Natural killer cell (primary cell): ENCODE results near the gene SEMA3C. TPM values are rescaled to one million over a fixed set of nuclear protein-coding genes. Genes with fewer than 3 reads are reported as not detected.

ENCODE experiments used
- ATAC-seq, 3 donors: fragments of 150-1000 bp in 2 of 3; fragments of 200-7000 bp in 1 of 3; cut with Tn5 transposase; 1 replicate in 1 of 3; 2 replicates in 2 of 3; pipeline ENCODE4 v1.10.0; 2021; ENCODE audit warnings: mild to moderate bottlenecking in 2 of 3, moderate library complexity in 2 of 3
- DNase-seq, 2 donors: peaks; one replicate each; pipeline versions ENCODE4 v3.0.0 to v3.0.0-alpha.2; 2013 to 2021; ENCODE audit warnings: mixed read lengths in 1 of 2
- H3K27ac ChIP-seq: one replicate; pipeline ENCODE4 v1.5.1; 2013; ENCODE audit warnings: mild to moderate bottlenecking, low read length
- H3K27me3 ChIP-seq: one replicate; pipeline ENCODE4 v1.6.1; 2013; ENCODE audit warnings: low read length; ENCODE audit not compliant: control insufficient read depth, insufficient read depth
- H3K36me3 ChIP-seq: one replicate; pipeline ENCODE4 v1.6.1; 2013; ENCODE audit warnings: low read length; ENCODE audit not compliant: control insufficient read depth, insufficient read depth
- H3K4me1 ChIP-seq: one replicate; pipeline ENCODE4 v1.6.1; 2013; ENCODE audit warnings: low read length; ENCODE audit not compliant: control insufficient read depth, insufficient read depth
- H3K4me3 ChIP-seq: one replicate; pipeline ENCODE4 v1.5.1; 2013; ENCODE audit warnings: low read length
- H3K9me3 ChIP-seq: one replicate; pipeline ENCODE4 v1.6.1; 2013; ENCODE audit warnings: low read length; ENCODE audit not compliant: control insufficient read depth, insufficient read depth
- H3K27ac Mint-ChIP-seq, 2 donors: one replicate each; pipeline ENCODE4 v1.8.0; 2022; ENCODE audit warnings: mild to moderate bottlenecking in 2 of 2, mixed read lengths in 2 of 2, moderate library complexity in 1 of 2
- H3K27me3 Mint-ChIP-seq, 2 donors: one replicate each; pipeline ENCODE4 v1.8.0; 2022; ENCODE audit warnings: low read depth in 2 of 2, mixed read lengths in 2 of 2
- H3K36me3 Mint-ChIP-seq: one replicate; pipeline ENCODE4 v1.8.0; 2022; ENCODE audit warnings: mixed read lengths
- H3K4me1 Mint-ChIP-seq, 2 donors: one replicate each; pipeline ENCODE4 v1.8.0; 2022; ENCODE audit warnings: mixed read lengths in 2 of 2
- H3K4me3 Mint-ChIP-seq: one replicate; pipeline ENCODE4 v1.8.0; 2022; ENCODE audit warnings: mild to moderate bottlenecking, moderate library complexity, mixed read lengths
- H3K9me3 Mint-ChIP-seq, 2 donors: one replicate each; pipeline ENCODE4 v1.8.0; 2022; ENCODE audit warnings: mixed read lengths in 2 of 2
- CTCF ChIP-seq: fragments of 200-600 bp; IDR thresholded peaks from one replicate; pipeline ENCODE4 v1.8.0; 2022; ENCODE audit warnings: antibody characterized with exemption
- WGBS: methylation state at CpG from one replicate; pipeline ENCODE4 v1.1.7; 2013; ENCODE audit warnings: missing lambda C conversion rate; ENCODE audit not compliant: insufficient coverage; 5-methylcytosine and 5-hydroxymethylcytosine counted together
- intact Hi-C: fragments of 100-400 bp; cut with micrococcal nuclease; formaldehyde crosslinking; loops from one replicate; pipeline ENCODE4 v1.14.2; 2022
- total RNA-seq, 4 donors: library from RNA; stranded (reverse); fragments of 120-200 nt in 1 of 4; gene quantifications; one replicate each; pipeline versions ENCODE4 v1.2.3 to v1.2.4, GENCODE V29; 2013 to 2022

SEMA3C gene
- total RNA-seq, 3 donors from 2014 or later (not counting 1 experiment from before 2014, with no cell fraction given), result 0.41 to 12.2 (median 0.94) TPM

- peaks cover 3% of the 10 kb centered on the region for H3K27me3 ChIP-seq
- no peak for TF ChIP-seq CTCF
- Mint-ChIP-seq H3K4me1 (no peaks in the 10 kb centered on the region), H3K27me3 (peaks cover 0 to 32% of the 10 kb centered on the region in 2 donors), H3K9me3 (no peaks in the 10 kb centered on the region), H3K4me3 (no peak overlapping the region), H3K27ac (no peak overlapping the region), H3K36me3 (no peaks in the 10 kb centered on the region)
- ATAC-seq (no peak), DNase-seq (no peak)
- no peaks in the 10 kb centered on the region for H3K36me3 ChIP-seq
- no peaks in the 10 kb centered on the region for H3K9me3 ChIP-seq
- no peak overlapping the region for H3K27ac ChIP-seq
- intact Hi-C loops, result no loop called here
- no peak overlapping the region for H3K4me3 ChIP-seq
- WGBS, result no CpG with 5 or more reads among the region's 2 CpGs
- peaks cover 7% of the 10 kb centered on the region for H3K4me1 ChIP-seq
Measured at GRCh38 chr7:80924090-80924489, 5.2 kb upstream of the SEMA3C start.

- H3K27ac ChIP-seq, result no peak overlapping the region
- H3K36me3 Mint-ChIP-seq, result no peaks in the 10 kb centered on the region
- no peaks in the 10 kb centered on the region for H3K9me3 ChIP-seq
- H3K9me3 Mint-ChIP-seq, result no peaks in the 10 kb centered on the region
- no peaks in the 10 kb centered on the region for H3K36me3 ChIP-seq
- H3K27ac Mint-ChIP-seq, result no peak overlapping the region
- DNase-seq (no peak), ATAC-seq (no peak)
- no peak overlapping the region for H3K4me3 ChIP-seq
- no peak overlapping the region for H3K4me3 Mint-ChIP-seq
- no peak for TF ChIP-seq CTCF
- intact Hi-C loops, result no loop called here
- WGBS, result 71% methylated on average over 4 of the region's 4 CpGs
- H3K27me3 Mint-ChIP-seq, result peaks cover 6 to 38% of the 10 kb centered on the region in 2 donors
- peaks cover 7% of the 10 kb centered on the region for H3K4me1 ChIP-seq
- H3K4me1 Mint-ChIP-seq, result peaks cover 4 to 6% of the 10 kb centered on the region in 2 donors
- peaks cover 3% of the 10 kb centered on the region for H3K27me3 ChIP-seq
Measured at GRCh38 chr7:80923211-80923612, 4.4 kb upstream of the SEMA3C start.

GRCh38 chr7:80922253-80923049, 3.6 kb upstream of the SEMA3C start:
- Mint-ChIP-seq H3K4me3 (no peak overlapping the region), H3K27me3 (peaks cover 9 to 45% of the 10 kb centered on the region in 2 donors), H3K9me3 (no peaks in the 10 kb centered on the region), H3K4me1 (peaks cover 4 to 8% of the 10 kb centered on the region in 2 donors), H3K36me3 (no peaks in the 10 kb centered on the region), H3K27ac (no peak overlapping the region)
- H3K4me3 ChIP-seq, result no peak overlapping the region
- ATAC-seq (no peak), DNase-seq (no peak)
- no peak overlapping the region for H3K27ac ChIP-seq
- H3K36me3 ChIP-seq, result no peaks in the 10 kb centered on the region
- 76% methylated on average over 2 of the region's 5 CpGs for WGBS
- intact Hi-C loops, result no loop called here
- no peaks in the 10 kb centered on the region for H3K9me3 ChIP-seq
- H3K27me3 ChIP-seq, result peaks cover 3% of the 10 kb centered on the region
- H3K4me1 ChIP-seq, result peaks cover 7% of the 10 kb centered on the region
- no peak for TF ChIP-seq CTCF
